Measurements from ENCODE around the gene ABCA13.

GRCh38 chr7:48411619-48412018, 240.4 kb downstream of the ABCA13 start:
- TF ChIP-seq L3MBTL2 (conservative IDR thresholded peaks at IDR 0.05) (no peak), SP1 (IDR thresholded peaks at IDR 0.05) (no peak), BHLHE40 (IDR thresholded peaks at IDR 0.05; ENCODE audit: borderline replicate concordance) (no peak), PKNOX1 (IDR thresholded peaks at IDR 0.05) (no peak)
